KOPT-K1 (cell line): ENCODE results near the gene MARVELD3.
"Not testable (repeated sequence)": the region's sequence is repeated elsewhere in the genome, so short reads cannot be mapped to it uniquely, and the experiment has no call there.

Experiments
- H3K27ac ChIP-seq: fragments of 200-600 bp; sonication (generic); 2 replicates; pipeline ENCODE4 v1.5.1; 2016; ENCODE audit warnings: antibody characterized with exemption, mild to moderate bottlenecking, low read depth, low read length; ENCODE audit not compliant: poor library complexity, severe bottlenecking
- H3K36me3 ChIP-seq: fragments of 200-600 bp; sonication (generic); 2 replicates; pipeline ENCODE4 v1.5.1; 2017; ENCODE audit warnings: antibody characterized with exemption, mild to moderate bottlenecking, low read length, moderate library complexity; ENCODE audit not compliant: insufficient read depth
- H3K9me3 ChIP-seq: fragments of 200-600 bp; sonication (generic); 2 replicates; pipeline ENCODE4 v1.5.1; 2017; ENCODE audit warnings: antibody characterized with exemption, low read length, mild to moderate bottlenecking; ENCODE audit not compliant: insufficient read depth, poor library complexity, severe bottlenecking

The MARVELD3 gene

GRCh38 chr16:71673582-71673973 is 47.6 kb downstream of the MARVELD3 start:
- no peak overlapping the region for H3K27ac ChIP-seq
- H3K36me3 ChIP-seq, result peaks cover 47% of the 10 kb centered on the region
- H3K9me3 ChIP-seq, result no peaks in the 10 kb centered on the region

DNA sequence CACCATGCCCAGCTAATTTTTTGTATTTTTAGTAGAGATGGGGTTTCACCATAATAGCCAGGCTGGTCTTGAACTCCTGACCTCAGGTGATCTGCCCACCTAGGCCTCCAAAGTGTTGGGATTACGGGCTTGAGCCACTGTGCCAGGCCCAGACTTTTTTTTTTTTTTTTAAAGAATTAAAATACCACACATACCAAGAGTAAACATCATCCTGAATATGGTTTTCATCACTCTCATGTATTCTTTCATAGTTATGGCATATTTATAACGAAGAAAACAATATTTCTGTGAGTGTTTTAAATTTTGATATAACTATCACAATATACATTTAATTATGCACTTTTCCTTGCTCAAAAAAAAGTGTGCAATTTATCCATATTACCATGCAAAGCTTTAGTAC is 48.2 kb downstream of the MARVELD3 start:
- Histone ChIP-seq H3K36me3 (peaks cover 44% of the 10 kb centered on the region), H3K9me3 (no peaks in the 10 kb centered on the region)

GRCh38 chr16:71675380-71675779 is 49.4 kb downstream of the MARVELD3 start:
- H3K27ac ChIP-seq, result no peak overlapping the region
- no peaks in the 10 kb centered on the region for H3K9me3 ChIP-seq
- H3K36me3 ChIP-seq, result peaks cover 39% of the 10 kb centered on the region

More for the DNA sequence above, 48.2 kb downstream of the MARVELD3 start:
- no peak overlapping the region for H3K27ac ChIP-seq

DNA sequence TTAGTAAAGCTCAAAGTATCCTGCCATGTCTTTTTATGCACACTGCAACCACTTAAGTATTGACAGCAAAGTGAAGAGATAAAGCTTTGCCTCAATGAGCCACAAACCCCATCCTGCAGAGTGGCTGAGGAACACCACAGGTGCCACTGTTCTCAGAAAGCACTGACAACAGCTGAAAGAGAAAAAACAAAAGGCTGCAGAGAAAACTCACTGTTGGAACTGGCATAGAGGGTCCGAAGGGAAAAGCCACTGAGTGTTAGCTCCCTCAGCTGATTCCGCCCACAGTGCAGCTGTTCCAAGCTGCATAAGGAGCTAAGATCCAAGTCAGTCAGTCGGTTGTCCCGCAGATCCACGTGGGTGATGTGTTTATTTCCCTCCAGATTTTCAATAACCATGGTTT is 50.3 kb downstream of the MARVELD3 start:
- Histone ChIP-seq H3K9me3 (no peaks in the 10 kb centered on the region), H3K27ac (no peak overlapping the region), H3K36me3 (peaks cover 43% of the 10 kb centered on the region)

DNA sequence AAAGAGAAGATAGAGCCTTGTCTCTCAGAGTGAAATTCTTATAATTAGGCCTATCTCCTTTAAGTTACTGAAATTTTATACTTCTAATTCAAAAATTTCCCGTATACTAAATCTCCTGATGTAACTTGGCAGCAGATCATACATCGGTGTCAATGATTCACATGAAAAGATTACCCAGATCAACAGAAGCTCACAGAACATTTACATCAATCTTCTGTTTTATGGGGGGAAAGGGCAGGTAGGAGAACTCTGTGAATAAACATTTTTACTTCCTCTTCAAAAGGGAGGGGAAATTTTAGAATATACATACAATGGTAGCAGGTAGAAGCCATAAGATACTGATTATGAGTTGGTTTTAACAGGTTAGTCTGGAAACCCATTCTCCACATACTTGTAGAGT is 55.4 kb downstream of the MARVELD3 start:
- Histone ChIP-seq H3K36me3 (peaks cover 38% of the 10 kb centered on the region), H3K27ac (no peak overlapping the region), H3K9me3 (peaks cover 9% of the 10 kb centered on the region)

DNA sequence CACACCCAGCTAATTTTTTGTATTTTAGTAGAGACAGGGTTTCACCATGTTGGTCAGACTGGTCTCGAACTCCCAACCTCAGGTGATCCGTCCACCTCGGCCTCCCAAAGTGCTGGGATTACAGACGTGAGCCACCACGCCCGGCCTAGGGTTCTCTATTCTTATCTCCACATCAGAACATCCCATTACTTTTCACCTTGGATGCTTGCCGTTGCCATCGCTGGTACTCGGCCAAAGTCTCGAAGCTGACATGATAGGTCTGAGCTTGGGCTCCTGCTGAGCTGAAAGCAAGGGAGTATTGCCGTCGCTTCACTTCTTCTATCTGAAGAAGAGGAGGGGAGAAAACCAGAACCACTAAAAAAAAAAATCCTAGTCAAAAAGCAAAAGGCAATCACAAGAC is 58.3 kb downstream of the MARVELD3 start:
- H3K27ac ChIP-seq, H3K9me3 ChIP-seq: not testable (repeated sequence)
- peaks cover 40% of the 10 kb centered on the region for H3K36me3 ChIP-seq
